ENCODE data around the gene PRICKLE2.

Gene PRICKLE2

DNA sequence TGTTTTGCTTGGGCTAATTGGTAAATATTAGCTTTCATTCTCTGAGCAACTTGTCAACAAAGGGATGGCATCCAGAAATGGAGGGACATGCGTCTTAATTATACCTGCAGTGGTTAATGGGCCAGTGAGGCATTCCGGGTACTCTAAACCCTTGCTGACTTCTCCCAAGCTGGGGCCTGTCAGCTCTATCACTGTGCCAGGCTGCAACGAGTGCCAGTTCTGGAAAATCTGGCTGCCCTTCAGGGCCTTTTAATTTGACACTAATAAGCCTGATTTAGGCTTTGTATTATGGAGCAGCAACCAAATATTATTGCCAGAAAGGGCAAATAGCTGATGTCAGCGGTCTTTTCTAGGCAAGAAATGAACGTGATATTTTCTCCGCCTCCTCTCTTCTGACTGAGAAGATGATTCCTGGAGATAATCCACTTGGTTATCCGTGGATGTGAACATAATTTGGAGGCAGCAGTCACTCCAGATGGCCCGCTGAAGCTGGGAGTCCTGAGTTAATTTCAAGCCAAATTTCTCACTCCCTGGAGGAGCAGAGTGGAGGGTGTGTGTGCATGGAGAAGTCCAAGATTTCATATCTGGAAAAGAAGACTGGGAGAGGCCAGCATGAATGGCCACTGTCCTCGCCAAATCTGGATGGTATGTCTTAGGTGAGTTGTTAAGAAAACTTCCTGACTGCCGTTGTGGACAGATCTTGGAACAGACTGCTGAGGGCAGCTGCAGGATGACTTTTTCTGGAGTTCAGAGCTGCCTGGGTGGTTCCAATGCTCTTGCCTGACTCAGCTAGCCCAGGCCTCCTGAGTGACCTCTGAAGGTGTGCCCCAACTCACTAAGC lies 157.5 kb downstream of the PRICKLE2 start:
- DNase-seq, result no peak

DNA sequence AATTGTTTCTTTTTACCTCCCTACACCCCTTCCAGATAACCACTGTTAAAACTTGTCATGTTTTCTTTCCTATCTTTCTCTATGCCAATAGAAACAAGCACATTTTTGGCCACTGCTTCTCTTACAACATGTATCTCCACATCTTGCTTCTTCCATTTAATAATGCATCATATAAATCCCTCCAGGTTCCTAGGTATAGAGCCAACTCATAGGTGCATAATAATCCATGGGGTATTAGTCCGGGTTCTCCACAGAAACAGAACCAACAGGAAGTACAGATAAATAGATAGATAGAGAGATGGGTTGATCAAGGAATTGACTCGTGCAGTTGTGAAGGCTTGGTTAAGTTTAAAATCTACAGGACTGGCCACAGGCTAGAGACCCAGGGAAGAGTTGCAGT lies 160.5 kb downstream of the PRICKLE2 start:
- no peak for DNase-seq

DNA sequence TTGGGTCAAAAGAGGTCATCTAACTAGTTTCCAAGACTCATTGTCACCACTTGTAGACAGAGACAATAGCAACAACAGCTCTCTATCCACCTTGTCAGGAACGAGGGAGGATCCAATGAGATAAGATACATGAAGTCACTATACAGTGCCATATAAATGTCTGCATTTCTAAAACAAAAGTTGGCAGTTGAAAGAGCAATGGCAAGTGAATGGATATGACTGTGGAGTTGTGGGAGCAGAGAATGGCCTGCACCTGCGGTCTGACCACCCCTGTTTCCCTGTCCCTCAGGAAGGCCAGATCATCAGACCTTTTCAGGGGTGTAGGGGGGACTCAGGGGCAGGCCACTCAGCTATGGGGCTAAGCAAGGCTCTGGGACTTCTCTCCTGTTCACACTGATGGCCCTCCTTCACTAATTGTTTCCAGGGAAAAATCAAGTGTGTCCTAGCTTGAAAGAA lies 161.3 kb downstream of the PRICKLE2 start:
- DNase-seq, result no peak

DNA sequence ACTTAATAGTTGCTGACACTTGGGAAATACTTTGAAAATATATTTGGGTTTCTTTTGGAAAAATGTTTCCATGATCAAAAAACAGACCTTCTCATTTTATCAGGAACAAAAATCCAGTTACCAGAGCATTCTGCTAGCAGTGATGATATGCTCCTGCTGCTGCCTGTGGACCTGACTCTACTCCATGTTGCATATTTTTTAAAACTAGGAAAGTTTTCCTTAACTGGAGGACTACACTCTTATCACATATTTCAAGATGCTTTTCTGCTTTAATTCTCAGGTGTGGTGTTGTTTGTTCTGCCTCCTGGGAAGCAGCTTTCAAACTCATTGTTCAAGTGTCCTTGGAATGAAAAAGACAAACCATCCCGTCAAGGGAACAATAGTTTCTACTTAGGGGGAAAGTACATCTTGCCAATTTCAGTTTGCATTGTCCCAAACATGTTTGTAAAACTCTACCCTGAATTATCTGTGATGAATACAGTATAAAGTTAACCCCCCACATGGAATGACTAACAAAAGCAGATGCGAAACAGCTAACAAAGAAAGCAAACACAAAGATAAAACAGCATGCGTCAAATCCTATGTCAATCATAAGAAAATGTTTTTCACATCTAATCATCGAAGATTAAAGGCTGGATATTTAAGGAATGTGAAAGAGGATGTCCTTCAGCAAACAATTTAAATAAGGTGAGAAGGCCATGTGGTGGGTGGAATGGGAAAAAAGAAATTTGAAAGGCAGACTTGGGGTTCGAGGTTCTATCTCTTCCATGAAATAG lies 161.9 kb downstream of the PRICKLE2 start:
- DNase-seq, result no peak

DNA sequence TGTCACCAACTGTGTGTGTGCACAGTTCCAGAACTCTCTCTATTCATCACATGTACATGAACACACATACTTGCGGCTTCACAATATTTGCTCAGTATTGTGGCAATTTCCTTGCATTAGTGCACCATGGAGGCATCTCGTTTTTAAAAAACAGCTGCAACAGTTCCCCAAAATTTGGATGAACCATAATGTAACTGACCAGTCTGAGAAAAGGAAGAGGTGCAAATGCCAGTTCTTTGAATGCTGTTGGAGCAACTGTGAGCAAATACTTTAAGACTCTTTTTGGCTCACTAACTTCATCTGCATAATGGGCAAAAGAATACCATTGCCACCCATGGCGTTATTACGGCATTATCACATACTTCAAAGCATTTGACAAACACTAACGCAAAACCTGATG lies 163.6 kb downstream of the PRICKLE2 start:
- no peak for DNase-seq

DNA sequence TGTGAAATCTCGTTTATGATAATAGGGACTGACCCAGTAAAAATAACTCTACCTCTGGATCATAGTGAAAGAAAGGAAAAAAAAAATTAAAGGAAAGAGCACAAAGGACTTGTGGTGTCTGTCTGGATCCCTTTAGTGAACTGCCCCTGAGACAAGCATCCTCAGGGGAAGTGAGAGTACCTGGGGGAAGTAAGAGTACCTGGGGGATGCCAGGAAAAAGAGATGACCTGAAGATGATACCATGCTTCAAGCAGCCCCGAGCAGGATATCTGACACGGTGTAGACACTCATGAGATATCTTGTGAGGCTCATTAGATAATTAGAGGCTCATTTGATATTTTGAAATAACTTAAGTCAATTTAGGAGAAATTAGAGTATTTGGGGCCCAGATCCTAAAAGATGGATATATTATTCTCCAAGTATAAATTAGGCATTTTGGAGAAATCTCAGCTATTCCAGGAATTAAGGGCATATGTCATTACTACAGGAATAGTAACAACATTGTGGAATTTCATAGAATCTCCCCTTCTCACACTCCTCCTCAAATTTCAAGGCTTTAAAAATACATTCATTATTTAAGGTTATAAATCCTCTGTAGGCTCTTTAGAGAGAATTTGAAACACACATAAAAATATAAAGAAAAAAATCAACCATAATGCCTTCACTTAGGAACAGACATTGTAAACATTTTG lies 165.6 kb downstream of the PRICKLE2 start:
- DNase-seq, result no peak

DNA sequence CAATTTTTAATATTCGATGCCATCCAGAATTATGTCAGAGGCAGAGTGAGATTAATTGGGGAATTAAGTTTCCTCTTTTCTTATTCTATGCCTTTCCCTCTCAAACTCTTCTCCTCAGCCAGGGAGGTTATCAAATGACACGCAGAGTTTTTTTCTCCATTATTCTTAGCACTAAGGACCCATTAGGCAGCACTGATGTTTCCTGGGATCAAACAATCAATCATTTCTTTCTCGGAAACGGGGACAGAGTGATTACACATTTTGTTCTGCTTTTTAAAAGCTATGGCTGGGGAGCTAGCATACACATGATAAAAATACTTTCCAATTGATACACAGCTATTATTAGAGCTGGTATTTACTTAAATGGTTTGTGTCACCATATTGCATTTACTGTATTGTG lies 166.7 kb downstream of the PRICKLE2 start:
- no peak for DNase-seq

DNA sequence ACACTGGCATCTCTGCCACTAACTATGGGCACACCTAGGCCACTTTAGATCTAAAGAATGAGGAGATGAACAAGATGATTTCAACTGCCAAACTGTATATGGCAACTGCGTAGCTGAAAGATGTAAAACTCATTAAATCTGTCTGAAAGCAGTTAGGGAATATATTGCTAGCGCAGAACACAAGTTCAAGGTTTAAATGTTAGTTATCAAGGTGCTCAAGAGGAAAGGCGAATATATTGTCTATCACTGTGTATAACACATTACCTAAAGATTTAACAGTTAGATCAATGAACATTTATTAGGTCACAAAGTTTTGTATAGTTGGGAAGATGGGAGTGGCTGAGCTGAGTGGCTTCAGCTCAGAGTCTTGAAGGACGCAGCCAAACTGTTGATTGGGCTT lies 168.0 kb downstream of the PRICKLE2 start:
- no peak for DNase-seq

DNA sequence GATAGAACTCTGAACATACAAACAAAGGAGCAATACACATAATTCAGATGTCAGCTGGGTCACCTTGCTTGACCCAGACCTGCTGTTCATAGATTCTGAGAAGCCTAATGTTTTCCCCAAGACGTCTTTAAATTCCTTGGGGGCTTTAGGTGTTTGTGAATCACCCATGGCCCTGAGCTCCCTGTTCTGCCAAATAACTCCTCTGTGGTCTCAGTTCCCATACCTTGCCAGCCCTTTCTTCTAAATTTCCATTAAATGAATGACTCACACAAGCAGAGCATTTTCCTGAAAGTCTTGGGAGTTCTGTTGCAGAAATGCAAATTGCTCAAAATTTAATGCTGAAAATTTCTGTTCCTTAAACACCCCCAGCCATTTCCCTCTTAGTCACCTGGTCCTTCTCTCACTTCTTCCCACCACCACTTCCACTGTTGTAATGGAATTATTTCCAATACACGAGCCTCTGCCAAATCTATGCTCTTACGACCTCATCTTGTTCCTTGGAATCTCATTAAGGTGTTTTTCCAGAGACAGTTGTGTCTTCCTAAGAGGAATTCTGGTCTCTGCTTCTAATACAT lies 168.6 kb downstream of the PRICKLE2 start:
- no peak for DNase-seq

DNA sequence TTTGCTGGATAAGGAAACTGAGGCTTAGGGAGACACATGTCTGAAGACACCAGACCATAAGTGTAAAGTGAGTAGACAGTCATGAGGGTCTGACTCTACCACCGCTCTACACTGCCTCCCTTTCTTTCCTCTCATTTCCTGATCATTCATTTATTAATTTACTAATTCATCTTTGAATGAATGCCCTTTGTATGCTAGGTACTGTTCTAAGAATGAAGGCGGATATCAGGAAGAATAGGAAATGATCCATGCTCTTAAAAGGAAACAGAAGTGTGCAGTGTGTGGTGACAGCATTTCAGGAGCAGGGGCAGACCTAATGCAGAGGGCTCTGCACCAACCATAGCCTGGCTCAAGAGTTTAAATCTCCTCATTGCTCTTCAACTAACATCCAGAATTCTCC lies 170.2 kb downstream of the PRICKLE2 start:
- DNase-seq, result no peak

DNA sequence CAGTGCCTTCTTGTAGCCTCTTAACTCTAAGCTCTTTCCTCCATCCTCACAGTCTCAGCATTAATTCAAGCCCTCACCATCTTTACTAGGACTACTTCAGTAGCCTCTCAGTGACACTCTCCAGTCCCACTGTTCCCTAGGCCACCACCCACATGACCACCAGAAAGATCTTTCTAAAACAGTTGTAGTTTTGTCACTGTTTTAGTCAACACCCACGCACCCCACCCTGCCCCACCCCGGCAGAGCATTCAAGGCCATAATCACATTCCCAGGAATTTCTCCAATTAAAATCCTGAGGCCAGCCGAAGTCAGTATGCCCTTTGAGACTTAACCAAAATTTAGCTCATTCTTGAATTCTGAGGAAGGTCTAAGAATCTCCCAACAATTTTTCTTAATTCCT lies 170.8 kb downstream of the PRICKLE2 start:
- no peak for DNase-seq

DNA sequence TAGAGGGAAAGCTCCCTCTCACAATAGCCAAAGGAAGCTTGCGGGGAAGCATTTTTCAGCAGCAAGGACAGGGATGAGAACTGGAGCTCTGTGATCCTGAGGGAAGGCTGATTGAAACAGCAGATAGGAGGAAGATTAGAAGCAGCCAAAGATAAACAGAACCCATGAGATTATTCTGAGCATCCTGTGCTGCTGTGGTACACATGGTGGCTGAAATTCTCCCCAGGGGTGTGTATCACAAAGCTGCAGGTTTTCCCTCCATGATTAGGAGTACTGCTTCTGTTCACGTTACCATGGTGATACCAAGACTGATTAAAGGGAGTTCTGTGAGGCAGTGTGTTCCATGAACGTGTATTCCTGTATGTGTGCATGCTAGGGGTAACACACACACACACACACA lies 171.7 kb downstream of the PRICKLE2 start:
- DNase-seq, result no peak

DNA sequence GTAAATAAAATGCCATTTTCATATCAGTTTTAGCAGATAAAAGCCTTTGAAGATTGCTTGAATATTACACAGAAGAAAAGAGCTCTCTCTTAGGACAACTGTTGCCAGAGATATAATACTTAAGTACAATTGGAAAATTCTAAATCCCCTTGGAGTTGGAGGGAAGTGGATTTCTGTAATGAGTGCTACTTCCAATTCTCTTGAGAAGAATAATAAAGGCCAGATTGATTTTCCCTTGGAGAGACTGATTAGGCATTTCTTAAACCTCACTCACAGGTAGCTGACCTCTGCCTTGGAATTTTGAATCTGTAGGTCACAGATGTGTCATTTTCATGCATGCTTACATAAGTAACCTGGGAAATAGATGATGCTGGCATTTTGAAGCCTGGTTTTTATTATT lies 172.1 kb downstream of the PRICKLE2 start:
- DNase-seq, result no peak

DNA sequence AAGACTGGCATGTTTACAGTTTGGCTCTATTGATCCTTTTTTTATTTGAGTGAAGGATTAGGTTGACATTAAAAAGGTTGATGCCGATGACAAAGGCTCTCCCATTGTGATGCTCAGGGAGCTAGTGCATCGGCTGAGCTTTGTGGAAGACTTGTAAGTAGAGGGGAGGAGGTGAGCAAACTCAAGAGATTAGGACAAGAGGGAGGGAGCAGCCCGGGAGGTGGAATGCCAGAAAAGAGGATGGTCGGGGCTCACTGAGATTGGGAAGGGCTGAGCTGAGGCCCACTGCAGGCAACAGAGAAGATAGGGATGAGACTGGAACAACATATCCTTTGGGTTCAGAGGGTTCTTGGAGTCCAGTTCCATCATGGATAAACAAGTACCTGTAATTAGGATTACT lies 175.4 kb downstream of the PRICKLE2 start:
- DNase-seq, result no peak

DNA sequence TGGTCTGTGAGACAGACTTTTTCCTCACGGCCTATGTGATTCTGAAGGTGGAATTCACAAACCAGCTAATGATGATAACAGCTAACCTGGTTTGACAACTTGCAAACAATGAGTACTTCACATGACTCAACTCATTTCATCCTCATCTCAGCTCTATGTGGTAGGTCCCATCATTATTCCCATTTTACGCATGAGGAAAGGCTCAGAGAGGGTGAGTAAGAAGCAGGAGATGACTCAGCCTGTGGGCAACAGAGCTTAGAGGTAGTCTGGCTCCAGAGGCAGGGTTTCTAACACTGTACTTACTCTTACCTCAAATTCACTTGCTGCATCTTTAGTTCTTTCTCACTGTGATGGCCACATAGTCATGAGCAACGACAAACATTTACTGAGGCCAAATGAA lies 176.1 kb downstream of the PRICKLE2 start:
- no peak for DNase-seq

DNA sequence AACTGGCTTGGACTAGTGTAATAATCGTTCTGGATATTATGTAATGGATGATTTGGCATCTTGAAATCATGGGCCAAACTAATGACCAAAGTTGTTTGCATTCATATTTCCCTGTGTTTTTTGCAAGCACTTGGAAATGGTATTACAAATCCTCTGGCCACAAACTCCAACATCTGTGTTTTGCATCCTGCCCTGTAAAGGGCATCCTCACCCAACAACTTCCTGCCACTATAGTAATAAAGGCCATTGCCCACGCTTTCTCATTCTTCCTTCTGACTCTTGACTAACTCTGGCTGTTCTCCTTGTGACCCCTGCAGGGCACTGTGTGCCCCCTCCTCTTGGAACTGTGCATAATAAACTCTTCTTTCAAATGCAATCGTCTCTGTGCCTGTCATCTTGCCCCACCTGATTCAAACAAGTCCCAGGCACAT lies 176.6 kb downstream of the PRICKLE2 start:
- no peak for DNase-seq

DNA sequence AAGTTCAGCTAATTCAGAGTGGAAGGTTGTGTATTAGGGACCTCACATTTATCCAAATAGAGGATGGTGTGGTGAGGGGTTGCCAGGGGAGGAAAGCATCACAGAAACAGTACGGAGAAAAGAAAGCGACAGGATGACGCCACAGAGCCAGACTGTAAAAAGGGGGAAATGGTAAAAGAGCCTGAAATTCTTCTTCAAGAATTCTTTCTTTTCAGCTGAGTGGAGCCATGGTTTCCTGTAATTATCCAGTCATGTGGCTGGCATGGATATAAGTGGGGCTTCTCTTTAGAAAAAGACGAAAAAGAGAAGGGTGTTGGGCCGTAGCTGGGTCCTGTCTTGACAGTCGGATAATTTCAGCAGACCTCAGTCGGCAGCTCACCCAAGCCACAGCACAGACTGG lies 177.5 kb downstream of the PRICKLE2 start:
- DNase-seq, result no peak

DNA sequence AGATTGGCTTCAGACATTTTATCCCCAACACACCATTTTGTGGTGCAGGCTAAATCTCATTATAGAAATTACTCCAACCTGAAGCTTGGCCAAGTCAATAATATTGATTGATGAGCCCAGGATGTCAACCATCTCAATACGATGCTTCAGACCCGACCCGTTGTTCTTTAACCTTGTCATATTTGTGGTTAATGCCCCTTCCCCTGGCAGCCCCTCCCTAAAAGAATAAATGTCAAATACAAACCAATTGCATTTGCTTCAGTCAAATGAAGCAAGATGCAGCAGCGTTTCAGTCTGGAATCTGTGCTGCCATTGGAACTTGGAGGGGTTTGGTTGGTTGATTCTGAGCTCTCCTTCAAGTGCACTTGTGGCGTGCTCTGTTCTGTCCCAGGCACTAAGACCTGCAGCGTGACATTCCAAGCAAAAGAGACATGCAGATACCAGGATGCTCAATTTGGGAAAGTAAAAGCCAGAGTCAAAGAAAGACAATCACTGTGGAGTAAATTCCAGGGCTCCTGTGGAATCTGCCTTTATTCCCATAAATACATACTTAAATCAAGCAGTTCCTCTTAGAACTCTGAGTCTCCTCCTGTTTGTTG lies 178.2 kb downstream of the PRICKLE2 start:
- no peak for DNase-seq

DNA sequence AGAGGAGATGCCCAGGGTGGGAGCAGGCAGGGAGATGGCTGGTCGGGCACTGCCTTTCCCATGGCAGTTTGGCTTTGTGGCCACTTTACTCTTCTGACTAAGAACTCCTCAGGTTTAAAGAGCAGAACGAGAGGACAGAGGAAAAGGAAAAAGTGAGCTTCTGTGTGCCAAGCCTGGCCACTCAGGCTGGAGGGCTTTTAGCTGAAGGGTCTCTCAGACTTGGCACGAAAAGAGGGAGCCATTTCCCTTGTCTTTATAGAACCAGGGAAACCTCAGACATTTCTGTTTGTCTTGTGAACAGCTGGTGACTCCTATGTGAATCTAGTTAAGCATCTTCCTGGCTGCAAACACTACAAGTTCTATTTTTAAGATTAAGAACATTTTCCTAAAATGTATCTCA lies 178.7 kb downstream of the PRICKLE2 start:
- no peak for DNase-seq

DNA sequence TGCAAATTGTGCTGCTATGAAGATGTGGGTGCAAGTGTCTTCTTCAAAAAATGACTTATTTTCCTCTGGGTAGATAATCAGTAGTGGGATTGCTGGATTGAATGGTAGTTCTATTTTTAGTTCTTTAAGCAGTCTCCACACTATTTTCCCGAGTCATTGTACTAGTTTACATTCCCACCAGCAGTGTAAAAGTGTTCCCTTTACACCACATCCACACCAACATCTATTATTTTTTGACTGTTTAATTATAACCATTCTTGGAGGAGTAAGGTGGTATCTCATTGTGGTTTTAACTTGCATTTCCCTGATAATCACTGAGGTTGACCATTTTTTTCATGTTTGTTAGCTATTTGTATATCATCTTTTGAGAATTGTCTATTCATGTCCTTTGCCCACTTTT lies 182.3 kb downstream of the PRICKLE2 start:
- no peak for DNase-seq
